IMR-90 (cell line): Measurements from ENCODE around the gene CFAP45. TPM values are rescaled to one million over a fixed set of nuclear protein-coding genes. Genes with fewer than 3 reads are reported as not detected.

Experiments
- RCOR1 ChIP-seq: IDR thresholded peaks from 2 replicates; pipeline ENCODE4 v1.6.1; 2012; ENCODE audit warnings: mild to moderate bottlenecking, low read length, improper control_type of control experiment; ENCODE audit not compliant: insufficient replicate concordance
- RFX5 ChIP-seq: IDR thresholded peaks from 2 replicates; pipeline ENCODE4 v1.8.0; 2012; ENCODE audit warnings: low read depth, mild to moderate bottlenecking, low read length, moderate library complexity
- polyA plus RNA-seq, 3 experiments: library from polyadenylated mRNA; depleted of rRNA; stranded (reverse); fragments of >200 nt; gene quantifications; 2 replicates each; pipeline ENCODE4 v1.2.3, GENCODE V29; 2012; ENCODE audit warnings: low replicate concordance in 1 of 3
- total RNA-seq: library from RNA; depleted of rRNA; stranded (reverse); fragments of >200 nt; gene quantifications from 2 replicates; pipeline ENCODE4 v1.2.3, GENCODE V29; 2012
- TF ChIP-seq, protein P1 (sequence below): fragments of 150-350 bp; IDR thresholded peaks from 2 replicates; pipeline ENCODE4 v1.6.1; 2017; ENCODE audit warnings: mild to moderate bottlenecking, antibody characterized with exemption, low read length, low read depth

CFAP45 gene
- total and polyA plus RNA-seq, 2 of the 4 experiments (the other 2 are of a cell fraction), result 0.51 to 0.72 TPM

- TF ChIP-seq, protein P1, sequence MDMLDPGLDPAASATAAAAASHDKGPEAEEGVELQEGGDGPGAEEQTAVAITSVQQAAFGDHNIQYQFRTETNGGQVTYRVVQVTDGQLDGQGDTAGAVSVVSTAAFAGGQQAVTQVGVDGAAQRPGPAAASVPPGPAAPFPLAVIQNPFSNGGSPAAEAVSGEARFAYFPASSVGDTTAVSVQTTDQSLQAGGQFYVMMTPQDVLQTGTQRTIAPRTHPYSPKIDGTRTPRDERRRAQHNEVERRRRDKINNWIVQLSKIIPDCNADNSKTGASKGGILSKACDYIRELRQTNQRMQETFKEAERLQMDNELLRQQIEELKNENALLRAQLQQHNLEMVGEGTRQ, result 0 out of 2 replicates have a peak, but pooled peaks have one; percentile 29
- TF ChIP-seq RCOR1, result peak; percentile 13
- TF ChIP-seq RFX5, result no peak
These were observed 25.1 kb upstream of the CFAP45 start, which contains the start of gene TAGLN2 (continued) for GRCh38 chr1:159924791-159925718.
